ENCODE data around the gene IGFALS.

The IGFALS gene

GRCh38 chr16:1830213-1830612 lies 36.7 kb upstream of the IGFALS start:
- no peaks in the 10 kb centered on the region for H3K27me3 ChIP-seq
- H3K27ac ChIP-seq = no peak overlapping the region
- TF ChIP-seq CTCF (IDR thresholded peaks at IDR 0.05) = no peak
- H3K4me1 ChIP-seq (ENCODE audit: control insufficient read depth in 1 of 2, insufficient read depth in 1 of 2, low read depth in 1 of 2, low read length in 1 of 2) = peaks cover 15 to 17% of the 10 kb centered on the region in 2 experiments
- no peak overlapping the region for H3K4me3 ChIP-seq (ENCODE audit: low read depth in 1 of 2, low read length in 1 of 2)
- H3K9me3 ChIP-seq = no peaks in the 10 kb centered on the region
- H3K36me3 ChIP-seq = no peaks in the 10 kb centered on the region

GRCh38 chr16:1828645-1829410 lies 35.3 kb upstream of the IGFALS start:
- Histone ChIP-seq H3K4me1 (ENCODE audit: control insufficient read depth in 1 of 2, insufficient read depth in 1 of 2, low read depth in 1 of 2, low read length in 1 of 2) (peaks cover 17 to 19% of the 10 kb centered on the region in 2 experiments), H3K27me3 (no peaks in the 10 kb centered on the region), H3K9me3 (no peaks in the 10 kb centered on the region), H3K36me3 (no peaks in the 10 kb centered on the region), H3K4me3 (ENCODE audit: low read depth in 1 of 2, low read length in 1 of 2) (no peak overlapping the region), H3K27ac (no peak overlapping the region)
- TF ChIP-seq CTCF (IDR thresholded peaks at IDR 0.05) = no peak

- no peaks in the 10 kb centered on the region for H3K9me3 ChIP-seq
- peak within 1 kb of the TSS; percentile 91 for H3K27ac ChIP-seq
- peaks cover 10% of the 10 kb centered on the region for H3K36me3 ChIP-seq
- H3K4me3 ChIP-seq (ENCODE audit: low read depth in 1 of 2, low read length in 1 of 2) = peak within 1 kb of the TSS; percentile 93 to 94
- H3K27me3 ChIP-seq = no peaks in the 10 kb centered on the region
- TF ChIP-seq CTCF (IDR thresholded peaks at IDR 0.05) = peak; percentile 27
- H3K4me1 ChIP-seq (ENCODE audit: control insufficient read depth in 1 of 2, insufficient read depth in 1 of 2, low read depth in 1 of 2, low read length in 1 of 2) = peaks cover 17 to 19% of the 10 kb centered on the region in 2 experiments
These were observed 33.4 kb upstream of the IGFALS start, which contains the start of the genes FAHD1 and HAGH for GRCh38 chr16:1826691-1827573. Gene FAHD1, plus strand, starts transcription at chr16:1827206. Its CDS starts 33 bp downstream, at chr16:1827239. Gene HAGH, minus strand, starts transcription at chr16:1826825. Its CDS starts 38 bp downstream, at chr16:1826787.

- H3K27me3 ChIP-seq = no peaks in the 10 kb centered on the region
- TF ChIP-seq CTCF (IDR thresholded peaks at IDR 0.05) = peak; percentile 16
- H3K36me3 ChIP-seq = peaks cover 18% of the 10 kb centered on the region
- H3K27ac ChIP-seq = peak overlapping the region; percentile 91
- peak overlapping the region; percentile 93 to 94 for H3K4me3 ChIP-seq (ENCODE audit: low read depth in 1 of 2, low read length in 1 of 2)
- peaks cover 17 to 19% of the 10 kb centered on the region in 2 experiments for H3K4me1 ChIP-seq (ENCODE audit: control insufficient read depth in 1 of 2, insufficient read depth in 1 of 2, low read depth in 1 of 2, low read length in 1 of 2)
- H3K9me3 ChIP-seq = no peaks in the 10 kb centered on the region
These were observed 32.6 kb upstream of the IGFALS start for GRCh38 chr16:1825864-1826690.

- TF ChIP-seq CTCF (IDR thresholded peaks at IDR 0.05) = no peak
- no peaks in the 10 kb centered on the region for H3K27me3 ChIP-seq
- peaks cover 25% of the 10 kb centered on the region for H3K36me3 ChIP-seq
- peak overlapping the region; percentile 91 for H3K27ac ChIP-seq
- peaks cover 17 to 19% of the 10 kb centered on the region in 2 experiments for H3K4me1 ChIP-seq (ENCODE audit: control insufficient read depth in 1 of 2, insufficient read depth in 1 of 2, low read depth in 1 of 2, low read length in 1 of 2)
- H3K9me3 ChIP-seq = no peaks in the 10 kb centered on the region
- peak overlapping the region; percentile 56 to 93 for H3K4me3 ChIP-seq (ENCODE audit: low read depth in 1 of 2, low read length in 1 of 2)
These were observed 31.9 kb upstream of the IGFALS start for GRCh38 chr16:1825381-1825863.

All from neutrophil (primary cell).